Measurements from ENCODE around the gene PPIL6. TPM values are rescaled to one million over a fixed set of nuclear protein-coding genes. Genes with fewer than 3 reads are reported as not detected.

PPIL6 gene
- total and polyA plus RNA-seq, 7 donors, result 1.1 to 3.9 (median 2.2) TPM

- DNase-seq (no peak), ATAC-seq (peak; percentile 36 to 77 (median 61))
- intact Hi-C loops (cut with DNase I), result no loop called here
- no peaks in the 10 kb centered on the region for H3K27me3 ChIP-seq (ENCODE audit: insufficient read depth in 3 of 3, low read length in 2 of 3)
- no peaks in the 10 kb centered on the region for H3K36me3 ChIP-seq (ENCODE audit: insufficient read depth in 1 of 2, low read depth in 1 of 2)
- TF ChIP-seq CTCF (IDR thresholded peaks at IDR 0.05), result peak; percentile 27
- no peak overlapping the region for H3K4me3 ChIP-seq
- H3K27ac ChIP-seq, result no peak overlapping the region
- 67 to 88% (median 74%) methylated on average over 4 of the region's 4 CpGs for WGBS, 3 donors
- no peaks in the 10 kb centered on the region for H3K9me3 ChIP-seq
- no peaks in the 10 kb centered on the region for H3K4me1 ChIP-seq
These were observed 43.4 kb downstream of the PPIL6 start for GRCh38 chr6:109397020-109397419.

- Histone ChIP-seq H3K9me3 (no peaks in the 10 kb centered on the region), H3K27me3 (ENCODE audit: insufficient read depth in 3 of 3, low read length in 2 of 3) (no peaks in the 10 kb centered on the region), H3K36me3 (ENCODE audit: insufficient read depth in 1 of 2, low read depth in 1 of 2) (no peaks in the 10 kb centered on the region), H3K4me1 (no peaks in the 10 kb centered on the region), H3K4me3 (no peak overlapping the region), H3K27ac (no peak overlapping the region)
- WGBS, 3 donors, result 96 to 99% (median 97%) methylated on average over 12 of the region's 12 CpGs
- no peak for TF ChIP-seq CTCF (IDR thresholded peaks at IDR 0.05)
- intact Hi-C loops (cut with DNase I), result no loop called here
- ATAC-seq (no peak), DNase-seq (no peak)
These were observed 44.2 kb downstream of the PPIL6 start for GRCh38 chr6:109396046-109396718.

GRCh38 chr6:109393886-109394281 is 46.5 kb downstream of the PPIL6 start:
- peak in 1 of 4 donors; percentile 16 for ATAC-seq
- intact Hi-C loops (cut with DNase I), result no loop called here
- H3K27me3 ChIP-seq (ENCODE audit: insufficient read depth in 3 of 3, low read length in 2 of 3), result no peaks in the 10 kb centered on the region
- TF ChIP-seq CTCF (IDR thresholded peaks at IDR 0.05), result no peak
- WGBS, 3 donors, result 81 to 86% (median 85%) methylated on average over 2 of the region's 2 CpGs
- no peaks in the 10 kb centered on the region for H3K9me3 ChIP-seq
- H3K4me3 ChIP-seq, result no peak overlapping the region
- peaks cover 5% of the 10 kb centered on the region for H3K4me1 ChIP-seq
- no peak overlapping the region for H3K27ac ChIP-seq
- H3K36me3 ChIP-seq (ENCODE audit: insufficient read depth in 1 of 2, low read depth in 1 of 2), result no peaks in the 10 kb centered on the region
- no peak for DNase-seq

GRCh38 chr6:109393157-109393885 is 47.1 kb downstream of the PPIL6 start:
- no peak for ATAC-seq
- Histone ChIP-seq H3K36me3 (ENCODE audit: insufficient read depth in 1 of 2, low read depth in 1 of 2) (no peaks in the 10 kb centered on the region), H3K27ac (no peak overlapping the region), H3K9me3 (no peaks in the 10 kb centered on the region), H3K4me1 (peaks cover 5% of the 10 kb centered on the region), H3K4me3 (no peak overlapping the region), H3K27me3 (ENCODE audit: insufficient read depth in 3 of 3, low read length in 2 of 3) (no peaks in the 10 kb centered on the region)
- DNase-seq, result no peak
- WGBS, 3 donors, result 82 to 90% (median 89%) methylated on average over 5 of the region's 5 CpGs
- intact Hi-C loops (cut with DNase I), result no loop called here
- no peak for TF ChIP-seq CTCF (IDR thresholded peaks at IDR 0.05)

All from psoas muscle (tissue), 8 donors.